ENCODE results near the gene GALNT6. TPM values are rescaled to one million over a fixed set of nuclear protein-coding genes. Genes with fewer than 3 reads are reported as not detected.

GALNT6 gene
- total and polyA plus RNA-seq, 9 of the 15 experiments (the other 6 are each of a cell fraction or from before 2014, with no cell fraction given): 1.5 to 8.6 (median 5.1) TPM

DNA sequence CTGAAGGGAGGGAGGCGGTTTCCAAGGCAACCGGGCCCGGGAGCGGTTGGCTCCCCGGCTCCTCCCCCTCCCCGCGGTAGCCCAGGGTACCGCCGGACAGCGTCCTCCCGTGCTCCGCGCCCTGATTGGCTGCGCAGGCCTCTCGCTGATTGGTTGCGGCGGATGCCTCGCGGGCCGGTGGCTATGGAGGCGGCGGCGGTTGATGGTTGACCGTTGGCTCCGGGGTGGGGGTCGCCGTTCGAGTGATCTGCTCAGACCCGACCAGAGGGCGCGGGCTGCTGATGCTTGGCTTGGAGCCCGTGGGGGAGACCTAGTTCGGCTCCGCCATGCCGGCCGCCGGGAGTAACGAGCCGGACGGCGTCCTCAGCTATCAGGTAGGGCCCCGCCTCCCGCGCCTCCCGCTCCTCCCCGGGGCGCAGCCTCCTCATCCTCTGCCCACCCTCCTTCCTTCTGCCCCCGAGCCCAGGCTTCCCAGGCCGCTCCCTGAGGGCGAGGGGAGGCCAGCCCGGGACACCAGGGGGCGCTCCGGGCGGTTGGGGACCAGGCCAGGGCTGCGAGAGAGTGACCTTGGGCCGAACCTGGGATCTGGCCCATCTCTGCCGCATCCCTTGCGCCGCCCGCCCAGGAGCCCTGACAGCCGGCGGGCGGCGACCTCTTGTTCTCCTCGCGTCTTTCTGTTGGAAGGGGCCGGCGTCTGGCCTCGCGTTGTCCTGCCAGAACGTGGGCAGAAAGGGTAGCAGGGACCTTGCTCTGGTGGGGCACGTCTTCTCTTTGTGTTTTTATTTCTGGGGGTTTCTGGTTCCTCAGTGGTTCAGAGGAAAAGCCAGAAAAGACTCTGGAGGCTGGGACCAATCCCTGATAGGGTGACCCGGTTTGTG lies 33.7 kb upstream of the GALNT6 start, which contains the start of gene SLC4A8:
Gene SLC4A8 (plus strand): TSS at position 170 of the 878 bp plus-strand sequence. CDS start 157 bp downstream, at position 327.
- Histone ChIP-seq H3K4me1 (replicated peaks in 1 of 2; ENCODE audit: control insufficient read depth in 2 of 2, insufficient read depth in 2 of 2, low read length in 2 of 2) (peaks cover 0 to 9% of the 10 kb centered on the region in 2 experiments; a peak in 2 of 5 replicates), H3K79me2 (ENCODE audit: control insufficient read depth, insufficient read depth, low read length) (no peaks in the 10 kb centered on the region), H3K27me3 (ENCODE audit: control insufficient read depth in 2 of 2, insufficient read depth in 2 of 2, low read length in 2 of 2) (peaks cover 13 to 17% of the 10 kb centered on the region in 2 experiments; a peak in 4 of 5 replicates), H2AFZ (ENCODE audit: low read depth, low read length) (no peak within 1 kb of the TSS), H3K9me3 (replicated peaks; ENCODE audit: control insufficient read depth, insufficient read depth, low read depth, low read length) (no peaks in the 10 kb centered on the region), H4K20me1 (replicated peaks; ENCODE audit: control insufficient read depth, insufficient read depth, low read length) (peaks cover 5% of the 10 kb centered on the region; the same call in 1 of the 2 replicates), H3K36me3 (ENCODE audit: control insufficient read depth, insufficient read depth, low read length) (no peaks in the 10 kb centered on the region), H3K9ac (ENCODE audit: insufficient read depth in 1 of 2, low read depth in 2 of 2, low read length in 2 of 2) (no peak within 1 kb of the TSS; a peak in 1 of 4 replicates), H3K4me3 (peak within 1 kb of the TSS; percentile 16; the same call in 1 of the 2 replicates), H3K27ac (ENCODE audit: extremely low read depth, low read depth, low read length) (no peak within 1 kb of the TSS), H3K9me1 (ENCODE audit: control insufficient read depth, insufficient read depth, low read length) (no peaks in the 10 kb centered on the region), H3K4me2 (ENCODE audit: insufficient read depth, low read length) (peak within 1 kb of the TSS; percentile 37)
- peak; percentile 70 for FAIRE-seq
- intact Hi-C loops (cut with micrococcal nuclease): loop anchor here (5.0 kb wide), 1 partner anchor 397 kb away; no protein-coding TSS in a partner anchor
- ChIA-PET POLR2A (interaction anchor here (0.5 to 1.6 kb wide), 3 partner anchors 13 to 835 kb away, joined by 3 to 5 read pairs (median 4); no protein-coding TSS in a partner anchor), CTCF (ENCODE audit: low intra/inter-chr PET ratio) (interaction anchor here (1.1 to 1.9 kb wide), 2 partner anchors 43 to 107 kb away, joined by 3 to 5 read pairs; no protein-coding TSS in a partner anchor)
- in situ Hi-C loops (cut with MboI): loop anchor here (5.0 to 25.0 kb wide), 2 partner anchors 447 to 587 kb away; partner anchors contain the start of gene TAMALIN
- peak; percentile 99 for ATAC-seq
- no TSS peak for BruUV-seq (replicated peaks)
- DNase-seq (ENCODE audit: extremely low read depth in 1 of 4, low spot score in 3 of 4): peak; percentile 82 to 97 (median 94)
- 4% methylated on average over 67 of the region's 73 CpGs for WGBS (ENCODE audit: insufficient coverage, low coverage, missing lambda C conversion rate)
- TF ChIP-seq CSDE1 (IDR thresholded peaks at IDR 0.05) (0 out of 4 replicates have a peak, but pooled peaks of 1 of the 2 experiments have one; percentile 2), NFYB (IDR thresholded peaks at IDR 0.05; ENCODE audit: extremely low read depth, insufficient read length) (peak; percentile 90), NFIC (IDR thresholded peaks at IDR 0.05) (peak; percentile 65), NFXL1 (CRISPR knock-in tag; IDR thresholded peaks at IDR 0.05) (no peak), RFX1 (IDR thresholded peaks at IDR 0.05) (peak; percentile 93), NRF1 (conservative IDR thresholded peaks at IDR 0.05 in 1 of 2, IDR thresholded peaks at IDR 0.05 in 1 of 2) (peak; percentile 75 to 81), FOS (IDR thresholded peaks at IDR 0.05; ENCODE audit: extremely low read depth, insufficient read length) (peak; percentile 40), SMC3 (conservative IDR thresholded peaks at IDR 0.05; ENCODE audit: insufficient read depth, low read depth, low read length) (peak; percentile 69), RAD21 (CRISPR knock-in tag; conservative IDR thresholded peaks at IDR 0.05 in 1 of 2, IDR thresholded peaks at IDR 0.05 in 1 of 2) (peak; percentile 53 to 70), PCBP1 (IDR thresholded peaks at IDR 0.05; ENCODE audit: low read depth, low read length, poor library complexity, severe bottlenecking) (peak; percentile 59), ATF1 (CRISPR knock-in tag; IDR thresholded peaks at IDR 0.05) (no peak), ATF1 (tag; IDR thresholded peaks at IDR 0.05) (0 out of 2 replicates have a peak, but pooled peaks have one; percentile 30), SRF (CRISPR knock-in tag; IDR thresholded peaks at IDR 0.05) (no peak), CHD2 (IDR thresholded peaks at IDR 0.05; ENCODE audit: low read depth, low read length) (0 out of 2 replicates have a peak, but pooled peaks have one; percentile 37), MAZ (CRISPR knock-in tag; conservative IDR thresholded peaks at IDR 0.05 in 1 of 2, IDR thresholded peaks at IDR 0.05 in 1 of 2) (peak in 1 of 2 experiments; percentile 57; a peak in 2 of 4 replicates), ATF7 (IDR thresholded peaks at IDR 0.05) (no peak)
- TF ChIP-seq, protein P1, sequence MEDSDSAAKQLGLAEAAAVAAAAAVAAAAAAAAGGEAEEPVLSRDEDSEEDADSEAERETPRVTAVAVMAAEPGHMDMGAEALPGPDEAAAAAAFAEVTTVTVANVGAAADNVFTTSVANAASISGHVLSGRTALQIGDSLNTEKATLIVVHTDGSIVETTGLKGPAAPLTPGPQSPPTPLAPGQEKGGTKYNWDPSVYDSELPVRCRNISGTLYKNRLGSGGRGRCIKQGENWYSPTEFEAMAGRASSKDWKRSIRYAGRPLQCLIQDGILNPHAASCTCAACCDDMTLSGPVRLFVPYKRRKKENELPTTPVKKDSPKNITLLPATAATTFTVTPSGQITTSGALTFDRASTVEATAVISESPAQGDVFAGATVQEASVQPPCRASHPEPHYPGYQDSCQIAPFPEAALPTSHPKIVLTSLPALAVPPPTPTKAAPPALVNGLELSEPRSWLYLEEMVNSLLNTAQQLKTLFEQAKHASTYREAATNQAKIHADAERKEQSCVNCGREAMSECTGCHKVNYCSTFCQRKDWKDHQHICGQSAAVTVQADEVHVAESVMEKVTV (CRISPR knock-in tag; IDR thresholded peaks at IDR 0.05): peak; percentile 43; the same call in 1 of the 2 replicates
- TF ChIP-seq, protein P2, sequence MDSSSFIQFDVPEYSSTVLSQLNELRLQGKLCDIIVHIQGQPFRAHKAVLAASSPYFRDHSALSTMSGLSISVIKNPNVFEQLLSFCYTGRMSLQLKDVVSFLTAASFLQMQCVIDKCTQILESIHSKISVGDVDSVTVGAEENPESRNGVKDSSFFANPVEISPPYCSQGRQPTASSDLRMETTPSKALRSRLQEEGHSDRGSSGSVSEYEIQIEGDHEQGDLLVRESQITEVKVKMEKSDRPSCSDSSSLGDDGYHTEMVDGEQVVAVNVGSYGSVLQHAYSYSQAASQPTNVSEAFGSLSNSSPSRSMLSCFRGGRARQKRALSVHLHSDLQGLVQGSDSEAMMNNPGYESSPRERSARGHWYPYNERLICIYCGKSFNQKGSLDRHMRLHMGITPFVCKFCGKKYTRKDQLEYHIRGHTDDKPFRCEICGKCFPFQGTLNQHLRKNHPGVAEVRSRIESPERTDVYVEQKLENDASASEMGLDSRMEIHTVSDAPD (CRISPR knock-in tag; IDR thresholded peaks at IDR 0.05): no peak
